Esophagus (tissue), 2 donors: ENCODE data around the gene RAI1. TPM values are rescaled to one million over a fixed set of nuclear protein-coding genes. Genes with fewer than 3 reads are reported as not detected.
"Not testable (repeated sequence)": the region's sequence is repeated elsewhere in the genome, so short reads cannot be mapped to it uniquely, and the experiment has no call there.

ENCODE experiments used
- H3K27ac ChIP-seq, 2 donors: one replicate each; pipeline ENCODE4 v1.5.1; 2013; ENCODE audit warnings: low read depth in 2 of 2, mild to moderate bottlenecking in 2 of 2, inconsistent platforms in 1 of 2, low read length in 1 of 2, moderate library complexity in 1 of 2
- H3K27me3 ChIP-seq, 2 donors: one replicate each; pipeline ENCODE4 v1.6.1; 2013; ENCODE audit warnings: low read length in 2 of 2, control low read depth in 1 of 2, mild to moderate bottlenecking in 1 of 2; ENCODE audit not compliant: insufficient read depth in 2 of 2, control insufficient read depth in 1 of 2
- H3K36me3 ChIP-seq, 2 donors: one replicate each; pipeline ENCODE4 v1.6.1; 2013; ENCODE audit warnings: low read length in 1 of 2; ENCODE audit not compliant: control insufficient read depth in 2 of 2, insufficient read depth in 2 of 2
- H3K4me1 ChIP-seq, 2 donors: one replicate each; pipeline ENCODE4 v1.6.1; 2013; ENCODE audit warnings: low read length in 1 of 2; ENCODE audit not compliant: control insufficient read depth in 2 of 2, insufficient read depth in 2 of 2
- H3K4me3 ChIP-seq, 2 donors: one replicate each; pipeline ENCODE4 v1.5.1; 2013; ENCODE audit warnings: low read length in 2 of 2, mild to moderate bottlenecking in 2 of 2, low read depth in 1 of 2, moderate library complexity in 1 of 2
- H3K9me3 ChIP-seq, 2 donors: one replicate each; pipeline ENCODE4 v1.6.1; 2013; ENCODE audit warnings: mild to moderate bottlenecking in 2 of 2, low read depth in 1 of 2, low read length in 1 of 2, moderate library complexity in 1 of 2; ENCODE audit not compliant: control insufficient read depth in 2 of 2, insufficient read depth in 1 of 2
- WGBS, 2 donors: extraction: QIAGEN DNeasy Blood & Tissue Kit; methylation state at CpG; one replicate each; pipeline ENCODE4 v1.1.7; 2013; 5-methylcytosine and 5-hydroxymethylcytosine counted together
- polyA plus RNA-seq, 2 donors: library from polyadenylated mRNA; stranded (reverse); fragments of 200-250 nt; gene quantifications; one replicate each; pipeline ENCODE4 v1.2.3, GENCODE V29; 2013
- donor health status: healthy with polysubstance abuse.
- donor health status: Bipolar disorder and iron deficiency.

The RAI1 gene
- polyA plus RNA-seq, 2 donors = 10.7 to 14.4 TPM

GRCh38 chr17:17685775-17686291 lies 4.6 kb downstream of the RAI1 start:
- Histone ChIP-seq H3K9me3 (no peaks in the 10 kb centered on the region), H3K27me3 (no peaks in the 10 kb centered on the region), H3K36me3 (no peaks in the 10 kb centered on the region), H3K4me3 (no peak overlapping the region), H3K4me1 (peaks cover 0 to 31% of the 10 kb centered on the region in 2 donors), H3K27ac (peak overlapping the region; percentile 91 to 92)
- 10 to 17% methylated on average over 14 of the region's 14 CpGs for whole genome bisulfite sequencing, 2 donors

GRCh38 chr17:17689312-17689711 lies 8.1 kb downstream of the RAI1 start:
- 88 to 91% methylated on average over 4 of the region's 4 CpGs for WGBS, 2 donors
- Histone ChIP-seq H3K27ac (no peak overlapping the region), H3K9me3 (no peaks in the 10 kb centered on the region), H3K36me3 (no peaks in the 10 kb centered on the region), H3K4me1 (peaks cover 9 to 42% of the 10 kb centered on the region in 2 donors), H3K27me3 (no peaks in the 10 kb centered on the region), H3K4me3 (no peak overlapping the region)

GRCh38 chr17:17690233-17690632 lies 9.0 kb downstream of the RAI1 start:
- H3K4me1 ChIP-seq = peaks cover 9 to 41% of the 10 kb centered on the region in 2 donors
- H3K27ac ChIP-seq, H3K9me3 ChIP-seq, H3K27me3 ChIP-seq, H3K4me3 ChIP-seq, H3K36me3 ChIP-seq: not testable (repeated sequence)
- WGBS, 2 donors = 72 to 75% methylated on average over 7 of the region's 7 CpGs

- H3K27ac ChIP-seq = peak overlapping the region in 1 of 2 donors; percentile 57
- WGBS, 2 donors = 46% methylated on average over 8 of the region's 8 CpGs
- no peaks in the 10 kb centered on the region for H3K9me3 ChIP-seq
- H3K4me1 ChIP-seq = peaks cover 9 to 36% of the 10 kb centered on the region in 2 donors
- no peak overlapping the region for H3K4me3 ChIP-seq
- no peaks in the 10 kb centered on the region for H3K36me3 ChIP-seq
- no peaks in the 10 kb centered on the region for H3K27me3 ChIP-seq
These were observed 10.4 kb downstream of the RAI1 start for GRCh38 chr17:17691468-17692263.

GRCh38 chr17:17692353-17693252 lies 11.3 kb downstream of the RAI1 start:
- 62 to 65% methylated on average over 9 of the region's 9 CpGs for WGBS, 2 donors
- H3K27ac ChIP-seq = peak overlapping the region; percentile 99 to 100
- H3K4me3 ChIP-seq = no peak overlapping the region
- no peaks in the 10 kb centered on the region for H3K9me3 ChIP-seq
- no peaks in the 10 kb centered on the region for H3K27me3 ChIP-seq
- H3K36me3 ChIP-seq = no peaks in the 10 kb centered on the region
- peaks cover 14 to 37% of the 10 kb centered on the region in 2 donors for H3K4me1 ChIP-seq

- 27 to 33% methylated on average over 20 to 23 of the region's 23 CpGs for WGBS, 2 donors
- Histone ChIP-seq H3K4me1 (peaks cover 16 to 46% of the 10 kb centered on the region in 2 donors), H3K27ac (peak overlapping the region; percentile 99 to 100)
These were observed 12.3 kb downstream of the RAI1 start for GRCh38 chr17:17693253-17694168.

GRCh38 chr17:17694169-17695081 lies 13.2 kb downstream of the RAI1 start:
- Histone ChIP-seq H3K27ac (peak overlapping the region; percentile 99 to 100), H3K4me1 (peaks cover 16 to 55% of the 10 kb centered on the region in 2 donors), H3K9me3 (no peaks in the 10 kb centered on the region), H3K27me3 (no peaks in the 10 kb centered on the region), H3K4me3 (peak overlapping the region; percentile 59 to 69), H3K36me3 (no peaks in the 10 kb centered on the region)
- WGBS, 2 donors = 1% methylated on average over 77 to 90 of the region's 90 CpGs

More at GRCh38 chr17:17693253-17694168, 12.3 kb downstream of the RAI1 start:
- Histone ChIP-seq H3K4me3 (peak overlapping the region; percentile 59 to 69), H3K36me3 (no peaks in the 10 kb centered on the region), H3K9me3 (no peaks in the 10 kb centered on the region), H3K27me3 (no peaks in the 10 kb centered on the region)

DNA sequence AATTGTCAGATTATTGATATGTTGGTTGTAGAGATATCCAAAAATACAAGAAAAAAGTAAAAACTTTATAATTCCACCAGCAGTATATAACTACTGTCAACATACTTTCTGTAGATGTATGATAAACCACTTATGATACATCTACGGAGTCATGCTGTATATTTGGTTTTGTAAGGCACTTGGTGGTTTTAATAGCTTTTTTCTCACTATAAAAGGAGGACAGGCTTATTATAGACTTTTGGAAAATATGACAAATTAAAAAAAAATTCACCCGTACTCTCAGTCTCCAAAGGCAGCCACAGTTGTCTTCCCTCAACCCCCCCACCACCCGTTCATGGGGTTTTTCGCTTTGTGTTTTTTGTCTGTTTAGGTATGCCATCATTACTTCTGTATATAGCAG lies 14.8 kb downstream of the RAI1 start:
- H3K27ac ChIP-seq = peak overlapping the region; percentile 99 to 100
- no peaks in the 10 kb centered on the region for H3K9me3 ChIP-seq
- H3K4me3 ChIP-seq = no peak overlapping the region
- WGBS, 2 donors = 67 to 81% methylated on average over 4 of the region's 4 CpGs
- peaks cover 23 to 61% of the 10 kb centered on the region in 2 donors for H3K4me1 ChIP-seq
- no peaks in the 10 kb centered on the region for H3K36me3 ChIP-seq
- no peaks in the 10 kb centered on the region for H3K27me3 ChIP-seq
